GM19099 (cell line): ENCODE data around the gene GIT1.

Source experiments
- POLR2A ChIP-seq: IDR thresholded peaks from 3 replicates; pipeline ENCODE4 v1.6.1; 2011; ENCODE audit warnings: low read depth; ENCODE audit not compliant: insufficient read length; ENCODE audit errors: extremely low read depth

GIT1 gene

GRCh38 chr17:29579866-29580771, 9.3 kb downstream of the GIT1 start:
- no peak for TF ChIP-seq POLR2A

- TF ChIP-seq POLR2A, result no peak
These were observed 10.6 kb downstream of the GIT1 start for GRCh38 chr17:29578626-29579485.

GRCh38 chr17:29577385-29578211, 11.8 kb downstream of the GIT1 start:
- no peak for TF ChIP-seq POLR2A

GRCh38 chr17:29577001-29577370, 12.5 kb downstream of the GIT1 start:
- TF ChIP-seq POLR2A, result no peak

GRCh38 chr17:29576214-29577000, 13.0 kb downstream of the GIT1 start:
- no peak for TF ChIP-seq POLR2A

GRCh38 chr17:29575511-29576213, 13.8 kb downstream of the GIT1 start:
- no peak for TF ChIP-seq POLR2A

GRCh38 chr17:29574732-29575510, 14.5 kb downstream of the GIT1 start:
- no peak for TF ChIP-seq POLR2A

GRCh38 chr17:29573871-29574731, 15.3 kb downstream of the GIT1 start:
- TF ChIP-seq POLR2A, result no peak

GRCh38 chr17:29573558-29573869, 15.9 kb downstream of the GIT1 start:
- TF ChIP-seq POLR2A, result no peak

- peak; percentile 28 for TF ChIP-seq POLR2A
These were observed 16.5 kb downstream of the GIT1 start for GRCh38 chr17:29572691-29573557.

- TF ChIP-seq POLR2A, result no peak
These were observed 17.4 kb downstream of the GIT1 start for GRCh38 chr17:29571883-29572681.

GRCh38 chr17:29571486-29571882, 18.0 kb downstream of the GIT1 start:
- no peak for TF ChIP-seq POLR2A
